GM12875 (cell line): Measurements from ENCODE around the gene IFI27.

ENCODE experiments used
- H3K4me3 ChIP-seq: one replicate; pipeline ENCODE4 v1.5.1; 2011; ENCODE audit warnings: low read depth, low read length, control low read depth
- TF ChIP-seq, protein P1 (sequence below): IDR thresholded peaks from 2 replicates; pipeline ENCODE4 v1.5.1; 2011; ENCODE audit warnings: low read depth, mild to moderate bottlenecking, control low read depth, inconsistent platforms, low read length, moderate library complexity, borderline replicate concordance; ENCODE audit not compliant: insufficient read depth

The IFI27 gene

GRCh38 chr14:94113908-94114588 is 3.5 kb downstream of the IFI27 start:
- TF ChIP-seq, protein P1, sequence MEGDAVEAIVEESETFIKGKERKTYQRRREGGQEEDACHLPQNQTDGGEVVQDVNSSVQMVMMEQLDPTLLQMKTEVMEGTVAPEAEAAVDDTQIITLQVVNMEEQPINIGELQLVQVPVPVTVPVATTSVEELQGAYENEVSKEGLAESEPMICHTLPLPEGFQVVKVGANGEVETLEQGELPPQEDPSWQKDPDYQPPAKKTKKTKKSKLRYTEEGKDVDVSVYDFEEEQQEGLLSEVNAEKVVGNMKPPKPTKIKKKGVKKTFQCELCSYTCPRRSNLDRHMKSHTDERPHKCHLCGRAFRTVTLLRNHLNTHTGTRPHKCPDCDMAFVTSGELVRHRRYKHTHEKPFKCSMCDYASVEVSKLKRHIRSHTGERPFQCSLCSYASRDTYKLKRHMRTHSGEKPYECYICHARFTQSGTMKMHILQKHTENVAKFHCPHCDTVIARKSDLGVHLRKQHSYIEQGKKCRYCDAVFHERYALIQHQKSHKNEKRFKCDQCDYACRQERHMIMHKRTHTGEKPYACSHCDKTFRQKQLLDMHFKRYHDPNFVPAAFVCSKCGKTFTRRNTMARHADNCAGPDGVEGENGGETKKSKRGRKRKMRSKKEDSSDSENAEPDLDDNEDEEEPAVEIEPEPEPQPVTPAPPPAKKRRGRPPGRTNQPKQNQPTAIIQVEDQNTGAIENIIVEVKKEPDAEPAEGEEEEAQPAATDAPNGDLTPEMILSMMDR = no peak
- no peak overlapping the region for H3K4me3 ChIP-seq

GRCh38 chr14:94114589-94115057 is 4.1 kb downstream of the IFI27 start:
- TF ChIP-seq, protein P1 = no peak
- no peak overlapping the region for H3K4me3 ChIP-seq

DNA sequence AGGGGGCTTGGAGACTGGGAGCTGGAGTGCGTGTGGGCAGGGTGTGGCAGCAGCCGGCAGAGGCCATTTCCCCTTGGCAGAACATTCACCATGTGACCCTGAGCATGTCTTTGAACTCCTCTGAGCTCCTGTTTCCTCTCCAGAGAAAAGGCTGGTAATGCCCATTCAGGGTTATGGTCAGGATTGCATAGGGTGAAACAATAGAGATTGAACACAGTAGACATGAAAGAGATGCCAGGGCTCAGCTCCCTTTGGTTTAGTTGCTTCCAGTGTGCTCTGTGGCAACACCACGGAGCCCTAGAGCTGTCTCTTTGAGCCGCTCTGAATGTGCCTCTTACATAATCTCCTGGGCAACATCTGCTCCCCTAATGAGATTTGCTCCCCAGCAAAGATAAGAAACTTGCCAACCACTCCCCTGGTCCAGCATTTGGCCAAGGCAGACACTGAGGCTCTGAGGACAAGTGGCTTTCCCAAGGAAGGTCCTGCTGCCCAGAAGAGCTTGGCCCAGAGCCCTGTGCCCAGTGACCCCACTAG is 4.6 kb downstream of the IFI27 start:
- TF ChIP-seq, protein P1 = no peak

DNA sequence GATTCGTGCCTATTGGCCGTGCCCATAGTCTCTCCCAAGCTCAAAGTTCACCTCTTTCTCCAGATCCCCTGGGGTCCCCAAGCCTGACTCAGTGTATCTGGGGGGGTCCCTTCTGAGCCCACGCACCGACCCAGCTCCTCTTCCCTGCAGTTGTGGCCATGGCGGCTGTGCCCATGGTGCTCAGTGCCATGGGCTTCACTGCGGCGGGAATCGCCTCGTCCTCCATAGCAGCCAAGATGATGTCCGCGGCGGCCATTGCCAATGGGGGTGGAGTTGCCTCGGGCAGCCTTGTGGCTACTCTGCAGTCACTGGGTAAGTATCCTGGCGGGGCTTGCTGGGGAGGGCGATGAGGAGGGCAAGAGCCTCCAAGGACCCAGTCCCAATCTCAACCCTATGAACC is 5.1 kb downstream of the IFI27 start:
- no peak overlapping the region for H3K4me3 ChIP-seq
- TF ChIP-seq, protein P1 = no peak

More for the DNA sequence above, 4.6 kb downstream of the IFI27 start:
- no peak overlapping the region for H3K4me3 ChIP-seq

GRCh38 chr14:94116701-94117100 is 6.2 kb downstream of the IFI27 start:
- no peak overlapping the region for H3K4me3 ChIP-seq
- TF ChIP-seq, protein P1 = no peak

- no peak overlapping the region for H3K4me3 ChIP-seq
- TF ChIP-seq, protein P1 = no peak
These were observed 7.3 kb downstream of the IFI27 start for GRCh38 chr14:94117856-94118255.

DNA sequence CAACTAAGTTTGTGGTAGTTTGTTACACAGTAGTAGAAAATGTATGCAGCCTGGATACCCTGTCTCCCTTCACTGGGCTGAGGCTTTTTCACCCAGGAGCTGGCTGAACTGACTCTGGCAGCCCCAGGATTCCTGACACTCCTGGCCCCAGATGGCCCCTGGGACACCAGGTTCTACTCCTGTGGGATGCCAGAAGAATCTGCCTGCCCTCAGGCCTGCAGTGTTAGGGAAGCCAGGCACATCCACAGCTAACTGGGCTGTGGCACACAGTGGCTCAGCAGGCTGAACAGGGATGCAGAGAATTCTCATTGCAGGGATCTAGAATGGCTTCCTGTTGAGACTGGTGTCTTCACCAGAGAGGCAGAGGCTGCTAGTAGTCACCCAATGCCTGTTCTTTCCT is 8.5 kb downstream of the IFI27 start:
- TF ChIP-seq, protein P1 = no peak
- no peak overlapping the region for H3K4me3 ChIP-seq
